ENCODE results near the gene SYF2.
"Not testable (repeated sequence)": the region's sequence is repeated elsewhere in the genome, so short reads cannot be mapped to it uniquely, and the experiment has no call there.

The SYF2 gene

GRCh38 chr1:25232027-25232865, at the start of gene SYF2:
TSS of gene SYF2 (minus strand) at chr1:25232502. CDS start at chr1:25232467, 35 bp downstream.
- DNase-seq (ENCODE audit: low read depth in 2 of 2): peak; percentile 84 to 86

GRCh38 chr1:25279693-25280111, 47.4 kb upstream of the SYF2 start:
- DNase-seq (ENCODE audit: low read depth in 2 of 2): not testable (repeated sequence)

- DNase-seq (ENCODE audit: low read depth in 2 of 2): not testable (repeated sequence)
Measured at GRCh38 chr1:25278790-25279189, 46.5 kb upstream of the SYF2 start.

DNA sequence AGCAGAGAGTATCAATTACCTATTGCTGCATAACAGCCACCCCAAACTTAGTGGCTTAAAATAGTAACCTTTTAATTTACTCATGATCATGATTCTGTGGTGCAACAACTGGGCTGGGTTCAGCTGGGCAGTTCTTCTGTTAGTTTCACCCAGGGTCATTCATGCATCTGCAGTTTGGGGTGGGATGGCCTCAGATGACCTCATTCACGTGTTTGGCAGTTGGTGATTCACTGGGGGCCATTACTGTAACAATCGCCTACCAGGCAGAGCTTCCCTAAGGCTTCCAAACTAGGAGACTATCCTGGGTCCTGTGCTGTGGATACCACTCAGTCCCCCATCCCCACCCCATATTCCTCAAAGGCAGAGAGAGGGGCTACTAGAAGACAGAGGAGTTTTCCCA, 46.1 kb upstream of the SYF2 start:
- not testable (repeated sequence) for DNase-seq (ENCODE audit: low read depth in 2 of 2)

GRCh38 chr1:25277295-25277694, 45.0 kb upstream of the SYF2 start:
- not testable (repeated sequence) for DNase-seq (ENCODE audit: low read depth in 2 of 2)

- DNase-seq (ENCODE audit: low read depth in 2 of 2): not testable (repeated sequence)
Measured at GRCh38 chr1:25275648-25276047, 43.3 kb upstream of the SYF2 start.

DNA sequence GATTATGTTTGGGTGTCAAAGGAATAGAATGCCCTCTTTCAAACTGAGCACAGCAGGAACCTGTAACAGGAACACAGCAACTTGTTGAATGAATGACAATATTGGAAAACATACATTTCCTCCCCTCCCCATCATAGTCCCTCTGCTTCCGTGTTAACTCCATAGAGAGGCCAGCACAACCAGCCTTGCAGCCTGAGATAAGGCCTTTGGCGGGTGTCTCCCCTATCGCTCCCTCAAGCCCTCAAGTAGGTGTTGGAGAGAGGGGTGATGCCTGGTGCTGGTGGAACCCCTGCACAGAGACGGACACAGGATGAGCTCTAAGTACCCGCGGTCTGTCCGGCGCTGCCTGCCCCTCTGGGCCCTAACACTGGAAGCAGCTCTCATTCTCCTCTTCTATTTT, 39.9 kb upstream of the SYF2 start, which contains the start of gene RHD:
RHD (plus strand) TSS at position 272 of the 400 bp plus-strand sequence; CDS start at position 311, 39 bp downstream.
- not testable (repeated sequence) for DNase-seq (ENCODE audit: low read depth in 2 of 2)

- DNase-seq (ENCODE audit: low read depth in 2 of 2): not testable (repeated sequence)
Measured at GRCh38 chr1:25268143-25268760, 36.0 kb upstream of the SYF2 start.

DNA sequence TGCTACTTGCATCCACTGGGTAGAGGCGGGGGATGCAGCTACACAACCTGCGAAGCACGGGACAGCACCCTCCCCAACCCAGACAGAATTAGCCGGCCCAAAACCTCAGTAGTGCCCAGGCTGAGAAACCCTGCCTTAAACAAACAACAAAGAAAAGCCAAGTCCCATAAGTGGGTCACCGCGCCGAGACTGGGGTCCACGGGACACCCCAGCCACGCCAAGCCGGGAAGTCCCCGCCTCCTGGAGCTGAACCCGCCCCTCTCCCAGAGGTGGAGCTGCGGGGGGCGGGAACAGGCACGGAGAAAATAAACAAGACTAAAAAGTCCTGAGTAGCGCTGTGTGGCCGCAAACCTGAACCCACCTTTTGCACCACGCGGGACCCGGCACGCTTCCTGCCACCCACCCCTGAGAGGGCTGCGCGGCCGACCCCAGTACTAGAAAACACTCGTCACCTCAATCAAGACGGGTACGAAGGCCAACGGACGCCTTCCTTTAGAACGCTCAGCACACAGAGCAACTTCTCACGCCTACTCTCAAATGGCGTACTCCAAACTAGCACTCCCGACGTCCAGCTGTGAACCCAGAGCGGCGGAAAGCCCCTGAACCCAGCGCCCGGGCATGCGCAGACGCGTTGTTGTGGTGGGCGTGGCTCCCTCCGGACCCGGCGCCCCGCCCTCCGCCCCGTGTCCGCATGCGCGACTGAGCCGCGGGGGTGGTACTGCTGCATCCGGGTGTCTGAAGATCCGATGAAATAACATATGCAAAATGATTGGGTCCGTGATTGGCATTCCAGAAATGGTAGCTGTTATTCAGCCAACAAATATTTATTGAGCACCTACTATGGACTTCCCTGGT, 35.2 kb upstream of the SYF2 start:
- DNase-seq (ENCODE audit: low read depth in 2 of 2): peak; percentile 84 to 86

DNA sequence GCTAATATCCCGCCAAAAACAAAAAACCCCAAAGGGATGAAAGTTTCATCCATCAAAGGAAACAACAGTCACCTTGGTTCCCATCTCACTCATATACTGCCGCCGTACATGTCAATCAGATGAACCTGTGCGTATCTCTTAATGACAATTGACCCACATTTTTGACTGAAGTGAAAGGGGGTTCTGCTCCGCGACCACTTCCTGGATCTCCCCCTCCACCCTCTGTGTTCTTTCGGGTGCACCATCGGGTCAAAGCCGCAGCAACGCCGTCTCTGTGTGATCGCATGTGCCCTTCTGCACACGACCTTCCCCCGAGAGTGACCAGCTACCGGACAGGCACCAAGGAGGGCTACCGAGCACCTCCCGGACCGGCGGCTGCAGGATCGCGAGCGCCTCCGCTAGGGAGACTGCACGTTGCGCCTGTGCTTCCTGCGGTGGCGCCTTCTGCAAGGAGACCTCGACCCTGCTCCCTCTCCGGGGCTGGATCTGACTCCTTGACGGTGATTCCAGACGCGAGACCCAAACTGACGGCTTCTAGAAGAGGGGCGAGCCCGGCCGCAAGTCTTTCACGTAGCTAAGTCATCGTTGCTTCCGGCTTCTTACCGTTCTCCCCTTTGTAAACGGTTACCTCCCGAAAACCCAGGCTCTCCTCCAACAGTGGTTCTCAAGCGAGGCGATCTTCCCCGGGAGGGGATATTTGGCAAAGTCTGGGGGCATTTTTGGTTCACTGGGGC, 34.4 kb upstream of the SYF2 start:
- DNase-seq (ENCODE audit: low read depth in 2 of 2): not testable (repeated sequence)

DNA sequence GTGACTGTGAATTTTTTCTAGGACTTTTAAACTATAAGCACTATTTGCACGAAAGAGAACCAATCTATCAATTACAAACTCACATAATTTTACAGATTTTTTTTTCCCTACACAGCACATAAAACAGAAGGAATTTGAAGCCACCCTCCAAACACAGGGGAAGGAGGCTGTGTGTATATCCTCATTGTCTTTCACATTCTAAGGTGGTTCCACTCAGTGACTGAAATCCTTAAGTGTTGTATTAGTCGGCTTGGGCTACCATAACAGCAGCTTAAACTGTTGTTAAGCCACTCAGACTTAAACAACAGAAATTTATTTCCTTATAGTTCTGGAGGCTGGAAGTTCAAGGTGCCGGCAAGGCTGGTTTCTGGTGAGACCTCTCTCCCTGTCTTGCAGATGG, 28.0 kb upstream of the SYF2 start:
- DNase-seq (ENCODE audit: low read depth in 2 of 2): not testable (repeated sequence)

DNA sequence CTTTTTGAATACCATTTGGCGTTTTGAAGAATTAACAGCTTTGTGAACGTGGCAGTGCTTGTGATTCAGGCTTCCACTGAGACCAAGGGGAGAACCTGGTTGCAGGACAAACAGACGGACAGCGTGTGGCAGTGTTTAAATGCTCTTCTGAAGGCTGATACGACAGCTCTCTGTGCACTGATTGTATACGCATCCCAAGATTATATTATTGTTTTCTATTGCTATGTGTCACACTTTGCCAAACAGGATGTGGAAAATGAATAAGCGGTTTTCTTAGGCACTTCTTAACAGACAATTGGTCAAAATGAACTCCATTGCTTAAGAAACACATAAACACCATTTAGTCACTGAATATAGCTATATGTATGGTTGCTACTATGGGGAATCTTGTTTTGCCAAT, 27.5 kb upstream of the SYF2 start:
- not testable (repeated sequence) for DNase-seq (ENCODE audit: low read depth in 2 of 2)

- no peak for DNase-seq (ENCODE audit: low read depth in 2 of 2)
Measured at GRCh38 chr1:25257196-25257595, 24.9 kb upstream of the SYF2 start.

DNA sequence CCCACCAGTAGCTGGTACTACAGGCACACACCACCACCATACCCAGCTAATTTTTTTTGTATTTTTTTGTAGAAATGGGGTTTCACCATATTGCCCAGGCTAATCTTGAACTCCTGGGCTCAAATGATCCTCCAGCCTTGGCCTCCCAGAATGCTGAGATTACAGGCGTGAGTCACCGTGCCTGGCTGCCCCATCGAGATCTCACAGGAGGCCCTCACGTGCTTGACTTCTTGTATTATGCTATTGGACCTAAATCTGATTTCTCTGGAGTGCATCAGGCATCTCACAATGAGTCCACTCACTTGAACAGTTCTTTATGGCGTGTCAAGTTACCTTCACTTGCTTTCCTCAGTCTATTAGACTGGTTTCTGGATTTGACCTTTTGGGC, 24.3 kb upstream of the SYF2 start:
- no peak for DNase-seq (ENCODE audit: low read depth in 2 of 2)

DNA sequence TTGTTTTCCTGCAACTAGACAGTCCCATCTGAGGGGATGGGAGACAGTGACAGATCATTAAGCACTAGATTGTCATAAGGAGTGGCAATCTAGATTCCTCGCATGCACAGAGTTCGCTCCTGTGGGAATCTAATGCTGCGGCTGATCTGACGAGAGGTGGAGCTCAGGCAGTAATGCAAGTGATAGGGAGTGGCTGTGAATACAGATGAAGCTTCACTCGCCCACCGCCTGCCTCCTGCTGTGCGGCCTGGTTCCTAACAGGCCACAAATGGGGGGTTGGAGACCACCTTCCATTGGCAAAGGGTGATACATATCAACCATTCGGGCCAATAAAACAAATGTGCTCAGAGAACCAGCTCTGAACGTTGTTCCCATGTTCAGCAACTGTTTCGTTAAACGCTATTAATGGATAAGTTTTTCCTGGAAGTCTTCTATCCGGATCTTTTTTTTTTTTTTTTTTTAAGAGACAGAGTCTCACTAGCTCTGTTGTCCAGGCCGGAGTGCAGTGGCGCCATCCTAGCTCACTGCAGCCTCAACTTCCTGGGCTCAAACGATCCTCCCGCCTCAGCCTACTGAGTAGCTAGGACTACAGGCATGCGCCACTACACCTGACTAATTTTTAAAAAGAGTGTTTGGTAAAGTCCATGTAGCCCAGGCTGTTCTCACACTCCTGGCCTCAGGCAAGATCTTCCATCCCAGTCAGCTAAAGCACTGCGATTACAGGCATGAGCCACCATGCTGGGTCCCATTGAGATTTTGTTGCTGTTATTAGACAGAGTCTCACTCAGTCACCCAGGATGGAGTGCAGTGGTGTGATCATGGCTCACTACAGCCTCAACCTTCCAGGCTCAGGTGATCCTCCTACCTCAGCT, 23.6 kb upstream of the SYF2 start:
- no peak for DNase-seq (ENCODE audit: low read depth in 2 of 2)

DNA sequence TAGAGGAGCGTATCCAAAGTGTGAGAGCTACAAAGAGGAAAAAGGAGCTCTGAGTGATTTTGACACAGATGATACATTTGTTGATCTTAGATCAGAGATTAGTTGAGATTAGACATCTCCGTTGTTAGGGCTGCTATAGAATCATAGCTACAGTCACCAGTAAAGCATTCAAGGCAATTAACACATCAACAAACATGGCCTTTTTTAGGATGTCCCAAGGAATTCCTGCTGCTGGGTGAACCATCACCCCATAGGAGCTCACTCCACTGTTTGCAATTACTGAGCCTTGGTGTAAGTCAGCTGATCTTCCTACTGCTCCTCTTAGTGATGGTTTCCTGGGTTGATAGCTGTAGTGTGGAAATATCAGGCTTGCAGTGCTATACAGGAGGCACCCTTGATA, 21.6 kb upstream of the SYF2 start:
- no peak for DNase-seq (ENCODE audit: low read depth in 2 of 2)

DNA sequence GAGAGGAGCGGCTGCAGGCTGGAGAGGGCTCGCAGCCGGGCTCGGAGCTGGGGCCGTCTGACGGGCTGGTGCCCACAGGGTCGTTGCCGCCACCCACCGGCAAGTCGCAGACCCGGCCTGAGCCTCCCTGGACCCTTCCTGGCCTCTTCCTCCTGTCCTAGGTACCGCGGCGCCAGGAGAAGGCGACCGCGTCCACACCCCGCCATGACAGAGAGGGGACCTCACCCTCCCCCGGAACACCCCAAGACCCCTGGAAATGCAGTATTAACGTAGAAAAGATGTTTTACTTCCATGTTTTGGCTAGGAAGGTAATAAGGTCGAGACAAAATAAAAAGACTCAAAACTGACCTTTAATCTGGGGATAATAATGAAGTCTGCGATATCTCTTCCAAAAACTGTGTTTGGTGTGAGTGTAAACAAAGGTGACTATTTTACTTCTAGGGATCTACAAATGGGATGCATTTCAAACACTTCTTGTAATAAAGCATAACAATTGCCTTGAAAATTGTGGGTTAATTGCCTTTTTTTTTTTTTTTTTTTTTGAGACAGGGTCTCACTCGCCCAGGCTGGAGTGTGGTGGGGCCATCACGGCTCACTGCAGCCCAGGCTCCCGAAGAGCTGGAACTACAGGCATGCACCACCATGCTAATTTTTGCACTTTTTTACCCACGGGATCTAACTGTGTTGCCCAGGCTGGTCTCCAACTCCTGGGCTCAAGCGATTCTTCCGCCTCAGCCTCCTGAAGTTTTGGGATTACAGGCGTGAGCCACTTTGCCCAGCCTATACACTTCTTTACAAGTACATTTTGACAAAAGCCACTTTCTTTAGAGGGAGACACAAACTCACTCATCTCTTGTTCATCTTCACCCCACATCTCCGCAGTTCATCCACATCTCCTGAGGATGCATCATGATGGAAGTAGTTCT, 15.8 kb upstream of the SYF2 start:
- no peak for DNase-seq (ENCODE audit: low read depth in 2 of 2)

GRCh38 chr1:25247024-25247828, 14.9 kb upstream of the SYF2 start, which contains the start of gene RSRP1:
TSS of gene RSRP1 (minus strand) at chr1:25247454. CDS start at chr1:25246963, 491 bp downstream.
- DNase-seq (ENCODE audit: low read depth in 2 of 2): peak; percentile 99 to 100
